A673 (cell line): ENCODE data around the gene C15orf62. TPM values are rescaled to one million over a fixed set of nuclear protein-coding genes. Genes with fewer than 3 reads are reported as not detected.

ENCODE experiments used
- BruUV-seq: library from RNA; stranded (reverse); fragments of 400-500 nt; replicated peaks from 2 replicates; lab custom pipeline; 2021; lab: Mats Ljungman, UMichigan
- CTCF ChIA-PET: fragments of 300-600 bp; sonication (Branson Sonifier 250); formaldehyde crosslinking; loops from one replicate; lab custom pipeline; 2022; ENCODE audit warnings: antibody characterized with exemption; lab: Charles Lee
- POLR2A ChIA-PET: fragments of 300-600 bp; sonication (Branson Sonifier 250); formaldehyde crosslinking; loops from one replicate; lab custom pipeline; 2022; ENCODE audit warnings: antibody characterized with exemption; ENCODE audit not compliant: low non-redundant PET; lab: Charles Lee
- DNase-seq: peaks from one replicate; pipeline ENCODE4 v3.0.0-alpha.2; 2015; ENCODE audit warnings: low spot score
- H3K27ac ChIP-seq: fragments of 200-600 bp; sonication (generic); 2 replicates; pipeline ENCODE4 v1.5.1; 2016; ENCODE audit warnings: mixed run types, low read depth, mild to moderate bottlenecking, mixed read lengths, antibody characterized with exemption, low read length; ENCODE audit not compliant: poor library complexity, severe bottlenecking
- H3K27me3 ChIP-seq: fragments of 200-600 bp; sonication (generic); replicated peaks from 2 replicates; pipeline ENCODE4 v1.6.1; 2017; ENCODE audit warnings: mixed run types, low read depth, mild to moderate bottlenecking, mixed read lengths, antibody characterized with exemption, low read length; ENCODE audit not compliant: insufficient read depth, poor library complexity
- H3K36me3 ChIP-seq: fragments of 200-600 bp; sonication (generic); 2 replicates; pipeline ENCODE4 v1.6.1; 2016; ENCODE audit warnings: mixed run types, mild to moderate bottlenecking, mixed read lengths, antibody characterized with exemption, low read length; ENCODE audit not compliant: insufficient read depth, poor library complexity, severe bottlenecking
- H3K4me1 ChIP-seq: fragments of 200-600 bp; sonication (generic); 2 replicates; pipeline ENCODE4 v1.6.1; 2017; ENCODE audit warnings: mixed run types, mild to moderate bottlenecking, mixed read lengths, antibody characterized with exemption, low read length; ENCODE audit not compliant: insufficient read depth, poor library complexity, severe bottlenecking
- H3K4me3 ChIP-seq: fragments of 200-600 bp; sonication (generic); 2 replicates; pipeline ENCODE4 v1.5.1; 2016; ENCODE audit warnings: low read depth, mixed run types, mild to moderate bottlenecking, mixed read lengths, low read length; ENCODE audit not compliant: poor library complexity, severe bottlenecking
- H3K9me3 ChIP-seq: fragments of 200-600 bp; sonication (generic); 2 replicates; pipeline ENCODE4 v1.6.1; 2016; ENCODE audit warnings: mixed run types, low read depth, mild to moderate bottlenecking, mixed read lengths, antibody characterized with exemption, low read length; ENCODE audit not compliant: poor library complexity, severe bottlenecking
- CTCF ChIP-seq: fragments of 300-800, 200-600 bp; sonication (generic); conservative IDR thresholded peaks from 2 replicates; pipeline ENCODE4 v1.5.1; 2017; ENCODE audit warnings: low read depth, mild to moderate bottlenecking, antibody characterized with exemption, low read length, moderate library complexity, mixed read lengths
- EZH2 ChIP-seq: fragments of 200-600 bp; sonication (generic); IDR thresholded peaks from 2 replicates; pipeline ENCODE4 v1.6.1; 2017; ENCODE audit warnings: borderline replicate concordance, low read depth, mild to moderate bottlenecking, mixed read lengths, antibody characterized with exemption, low read length; ENCODE audit not compliant: poor library complexity, severe bottlenecking
- intact Hi-C: fragments of 100-400 bp; cut with micrococcal nuclease; formaldehyde crosslinking; loops from one replicate; pipeline ENCODE4 v1.10.0; 2022; ENCODE audit not compliant: unreplicated experiment
- total RNA-seq: library from RNA; stranded (reverse); gene quantifications from 2 replicates; pipeline ENCODE4 v1.2.3, GENCODE V29; 2021

The C15orf62 gene
- total RNA-seq, 1 experiment from 2014 or later, result 0.62 TPM

GRCh38 chr15:40744815-40745152, 25.0 kb upstream of the C15orf62 start:
- no TSS peak for BruUV-seq
- H3K9me3 ChIP-seq, result no peaks in the 10 kb centered on the region
- H3K4me1 ChIP-seq, result peaks cover 19% of the 10 kb centered on the region
- intact Hi-C loops, result no loop called here
- H3K36me3 ChIP-seq, result peaks cover 35% of the 10 kb centered on the region
- no peak overlapping the region for H3K4me3 ChIP-seq
- no peaks in the 10 kb centered on the region for H3K27me3 ChIP-seq
- no peak overlapping the region for H3K27ac ChIP-seq
- CTCF ChIA-PET, result interaction anchor here (1.2 kb wide), 1 partner anchor 149 kb away, joined by 5 read pairs; the partner anchor contains the start of gene VPS18
- no peak for TF ChIP-seq CTCF
- TF ChIP-seq EZH2, result no peak
- POLR2A ChIA-PET, result no interaction called here
- DNase-seq, result no peak

GRCh38 chr15:40746916-40747418, 22.8 kb upstream of the C15orf62 start:
- H3K9me3 ChIP-seq, result no peaks in the 10 kb centered on the region
- peaks cover 42% of the 10 kb centered on the region for H3K36me3 ChIP-seq
- ChIA-PET CTCF (interaction anchor here (0.5 to 1.5 kb wide), 12 partner anchors 16 to 320 kb away, joined by 3 to 9 read pairs (median 4); partner anchors contain the start of genes DNAJC17, RAD51, VPS18 and ZFYVE19), POLR2A (interaction anchor here (0.6 kb wide), 2 partner anchors 9 to 39 kb away, joined by 3 to 4 read pairs; no protein-coding TSS in a partner anchor)
- peak; percentile 87 for DNase-seq
- peak overlapping the region; percentile 73 for H3K27ac ChIP-seq
- no peaks in the 10 kb centered on the region for H3K27me3 ChIP-seq
- intact Hi-C loops, result loop anchor here (2.0 kb wide), 2 partner anchors 112 to 146 kb away; no protein-coding TSS in a partner anchor
- no peak overlapping the region for H3K4me3 ChIP-seq
- no peak for TF ChIP-seq EZH2
- TF ChIP-seq CTCF, result no peak
- H3K4me1 ChIP-seq, result peaks cover 19% of the 10 kb centered on the region
- BruUV-seq, result no TSS peak

GRCh38 chr15:40747685-40748631, 21.8 kb upstream of the C15orf62 start:
- CTCF ChIA-PET, result interaction anchor here (0.6 to 1.5 kb wide), 5 partner anchors 17 to 1652 kb away, joined by 3 to 6 read pairs (median 3); partner anchors contain the start of genes DNAJC17, VPS18 and ZFYVE19
- POLR2A ChIA-PET, result interaction anchor here (0.6 kb wide), 1 partner anchor 40 kb away, joined by 4 read pairs; no protein-coding TSS in a partner anchor

More at GRCh38 chr15:40747685-40748631, 21.8 kb upstream of the C15orf62 start:
- TF ChIP-seq EZH2 (no peak), CTCF (no peak)
- H3K9me3 ChIP-seq, result no peaks in the 10 kb centered on the region
- H3K27me3 ChIP-seq, result no peaks in the 10 kb centered on the region
- H3K4me1 ChIP-seq, result peaks cover 19% of the 10 kb centered on the region
- peak overlapping the region; percentile 73 for H3K27ac ChIP-seq
- no peak overlapping the region for H3K4me3 ChIP-seq
- BruUV-seq, result no TSS peak
- intact Hi-C loops, result loop anchor here (2.0 kb wide), 2 partner anchors 111 to 145 kb away; no protein-coding TSS in a partner anchor
- peaks cover 43% of the 10 kb centered on the region for H3K36me3 ChIP-seq
- peak; percentile 46 for DNase-seq
